Hematopoietic multipotent progenitor cell (in vitro differentiated cells): ENCODE measurements around the gene IGLL5. TPM values are rescaled to one million over a fixed set of nuclear protein-coding genes. Genes with fewer than 3 reads are reported as not detected.

ENCODE experiments used
- DNase-seq, 3 donors: peaks; one replicate each; pipeline ENCODE4 v3.0.0-alpha.2; 2011 to 2015; ENCODE audit warnings: low read depth in 2 of 3, low spot score in 2 of 3
- total RNA-seq: library from RNA; depleted of rRNA; stranded (reverse); fragments of >200 nt; gene quantifications from one replicate; pipeline ENCODE4 v1.2.3, GENCODE V29; 2012

Gene IGLL5
- 0.54 TPM for total RNA-seq

- no peak for DNase-seq
These were observed at the start of gene IGLL5 for GRCh38 chr22:22887621-22888503. Gene IGLL5, plus strand, starts transcription at chr22:22887816. Its CDS starts 238 bp downstream, at chr22:22888054.

DNA sequence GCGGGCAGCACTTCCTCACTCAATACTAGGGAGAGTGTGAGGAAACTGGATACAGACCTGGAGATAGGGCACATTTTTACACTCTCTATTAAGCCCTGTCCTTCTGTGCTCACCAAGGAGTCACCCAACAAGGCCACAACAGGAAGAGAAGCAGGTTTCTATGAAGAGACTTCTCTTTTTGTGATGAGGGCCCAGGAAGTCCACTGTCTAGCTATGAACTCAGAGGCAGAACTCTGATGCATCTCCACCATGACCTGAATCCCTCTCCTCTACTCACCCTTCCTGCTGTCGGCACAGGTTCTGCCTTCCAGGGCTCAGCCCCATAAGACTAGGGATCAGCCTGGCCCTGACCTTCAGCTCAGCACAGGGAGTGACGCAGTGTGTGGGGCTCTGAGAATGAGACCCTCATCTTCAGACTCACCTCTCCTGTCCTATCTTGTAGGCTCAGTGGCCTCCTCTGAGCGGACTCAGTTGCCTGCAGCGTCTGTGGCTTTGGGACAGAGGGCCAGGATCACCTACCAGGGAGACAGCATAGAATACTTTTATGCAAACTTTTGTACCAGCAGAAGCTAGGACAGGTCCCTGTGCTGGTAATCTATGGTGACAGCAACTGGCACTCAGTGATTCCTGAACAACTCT, 49.3 kb upstream of the IGLL5 start:
- no peak for DNase-seq

DNA sequence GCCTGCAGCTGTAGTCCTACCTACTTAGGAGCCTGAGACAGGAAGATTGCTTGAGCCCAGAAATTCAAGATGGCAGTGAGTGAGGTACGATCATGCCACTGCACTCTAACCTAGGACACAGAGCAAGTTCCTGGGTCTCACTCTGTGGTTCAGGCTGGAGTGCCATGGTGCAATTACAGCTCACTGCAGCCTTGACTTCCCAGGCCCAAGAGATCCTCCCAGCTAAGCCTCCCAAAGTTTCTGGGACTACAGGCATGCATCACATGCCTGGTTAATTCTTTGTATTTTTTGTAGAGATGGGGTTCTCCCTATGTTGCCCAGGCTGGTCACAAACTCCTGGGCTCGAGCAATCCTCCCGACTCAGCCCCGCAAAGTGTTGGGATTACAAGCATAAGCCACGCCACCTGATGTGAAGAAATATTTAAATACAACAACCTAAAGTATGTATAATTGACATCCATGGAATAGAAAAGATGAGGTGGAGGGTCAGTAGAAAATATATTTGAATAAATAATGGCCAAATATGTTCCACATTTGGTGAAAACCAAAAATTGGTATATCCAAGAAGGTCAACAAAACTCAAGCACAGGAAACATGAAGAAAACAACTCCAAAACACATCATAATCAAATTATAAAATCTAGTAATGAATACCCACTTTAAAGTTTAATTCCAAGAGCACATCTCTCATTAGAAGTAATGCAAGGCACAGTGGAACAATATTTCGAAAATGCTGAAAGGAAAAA, 47.9 kb upstream of the IGLL5 start:
- no peak for DNase-seq

DNA sequence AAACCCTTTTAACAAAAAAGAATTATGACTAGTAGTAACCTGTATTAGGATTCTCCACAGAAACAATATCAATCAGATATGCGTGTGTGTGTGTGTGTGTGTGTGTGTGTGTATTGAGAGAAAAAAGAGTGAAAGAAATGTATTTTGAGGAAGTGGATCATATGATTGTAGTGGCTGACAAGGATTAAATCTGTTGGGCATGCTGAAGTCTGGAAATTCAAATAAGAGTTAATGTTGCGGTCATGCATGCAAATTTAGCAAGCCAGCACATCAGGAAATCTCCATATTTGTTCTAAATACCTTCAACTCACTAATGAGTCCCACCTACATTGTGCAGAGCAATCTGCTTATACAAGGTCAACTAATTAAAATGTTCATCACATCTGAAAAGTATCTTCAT, 46.8 kb upstream of the IGLL5 start:
- peak in 2 of 3 donors; percentile 27 to 67 for DNase-seq

DNA sequence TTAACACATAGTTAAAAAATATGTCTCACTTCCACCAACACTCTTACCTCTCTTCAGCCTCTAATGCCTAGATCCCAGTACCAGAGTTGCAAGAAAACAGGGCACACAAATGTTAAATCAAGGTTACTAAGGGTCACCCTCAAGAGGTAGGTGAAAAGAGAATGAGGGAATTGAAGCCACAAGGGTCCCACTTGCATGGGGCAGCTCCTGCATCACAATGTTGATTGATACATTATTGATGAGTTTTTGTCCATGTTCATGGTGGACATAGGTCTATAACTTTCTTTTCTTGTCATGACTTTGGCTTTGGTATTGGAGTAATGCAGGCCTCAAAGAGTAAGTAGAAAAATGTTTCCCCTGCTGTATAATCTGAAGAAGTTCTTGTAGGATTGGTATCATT, 46.0 kb upstream of the IGLL5 start:
- DNase-seq = no peak

DNA sequence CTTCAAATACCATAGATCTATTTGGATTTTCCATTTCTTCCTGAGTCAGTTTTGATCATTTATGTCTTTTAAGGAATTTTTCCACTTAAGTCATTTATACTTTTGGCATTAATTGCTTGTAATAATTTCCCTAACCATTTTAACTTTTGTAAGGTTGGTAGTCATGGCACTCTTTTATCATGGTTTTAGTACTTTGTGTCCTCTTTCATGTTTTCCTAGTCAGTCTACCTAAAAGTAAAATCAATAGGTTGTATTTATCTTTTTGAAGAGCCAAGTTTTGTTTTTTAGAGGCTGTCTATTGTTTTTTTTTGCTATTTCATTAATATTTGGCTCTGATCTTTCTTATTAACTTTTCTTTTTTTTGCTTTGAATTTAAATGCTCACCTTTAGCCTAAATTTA, 45.5 kb upstream of the IGLL5 start:
- no peak for DNase-seq

- DNase-seq = no peak
These were observed 43.8 kb upstream of the IGLL5 start for GRCh38 chr22:22843848-22844247.

- no peak for DNase-seq
These were observed 40.4 kb upstream of the IGLL5 start for GRCh38 chr22:22847241-22847640.

DNA sequence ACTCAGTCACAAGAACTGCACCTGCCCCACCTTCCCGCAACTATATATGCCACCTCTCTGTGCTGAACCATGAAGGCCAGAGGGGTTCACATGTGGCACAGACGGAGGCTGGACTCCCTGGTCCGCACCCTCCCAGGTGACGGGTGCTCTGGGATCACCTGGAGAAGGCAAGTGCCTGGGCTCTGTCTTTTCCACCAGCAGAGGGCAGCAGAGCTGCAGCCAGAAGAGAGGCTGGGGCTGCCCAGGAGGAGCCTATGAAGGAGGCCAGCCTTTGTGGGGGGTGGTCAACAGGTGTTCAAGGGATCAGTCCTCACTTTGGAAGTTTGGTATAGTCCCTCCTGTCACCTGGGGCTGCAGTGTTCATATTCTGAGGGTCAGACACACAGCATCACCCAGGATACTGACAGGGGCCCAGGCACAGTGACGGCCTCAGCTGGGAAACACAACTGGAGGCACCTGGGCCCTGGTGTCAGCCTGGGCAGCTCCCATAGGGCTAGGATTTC, 39.2 kb upstream of the IGLL5 start:
- peak; percentile 46 to 64 (median 52) for DNase-seq

- no peak for DNase-seq
These were observed 37.7 kb upstream of the IGLL5 start for GRCh38 chr22:22849640-22850610.

DNA sequence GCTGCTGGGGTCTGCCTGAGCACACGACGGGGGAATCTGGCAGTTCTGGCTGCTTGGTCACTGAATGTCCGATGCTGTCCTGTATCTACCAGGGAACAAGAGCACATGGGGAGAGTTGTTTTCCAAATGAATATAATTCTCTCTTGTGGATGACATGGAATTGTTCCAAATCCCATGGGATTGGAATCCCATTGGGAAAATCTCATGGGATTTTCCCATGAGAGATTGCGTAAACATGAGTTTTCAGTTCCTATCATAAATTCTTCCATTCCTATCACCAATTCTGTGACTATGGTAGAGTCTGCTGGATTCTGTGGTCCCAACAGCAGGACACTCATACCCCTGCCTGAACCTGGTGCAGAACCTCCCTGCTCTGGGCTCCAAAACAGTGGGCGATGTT, 35.6 kb upstream of the IGLL5 start:
- no peak for DNase-seq

GRCh38 chr22:22853713-22854112, 33.9 kb upstream of the IGLL5 start:
- no peak for DNase-seq

- DNase-seq = no peak
These were observed 33.1 kb upstream of the IGLL5 start for GRCh38 chr22:22854466-22854865.

GRCh38 chr22:22855085-22855484, 32.5 kb upstream of the IGLL5 start:
- DNase-seq = no peak

DNA sequence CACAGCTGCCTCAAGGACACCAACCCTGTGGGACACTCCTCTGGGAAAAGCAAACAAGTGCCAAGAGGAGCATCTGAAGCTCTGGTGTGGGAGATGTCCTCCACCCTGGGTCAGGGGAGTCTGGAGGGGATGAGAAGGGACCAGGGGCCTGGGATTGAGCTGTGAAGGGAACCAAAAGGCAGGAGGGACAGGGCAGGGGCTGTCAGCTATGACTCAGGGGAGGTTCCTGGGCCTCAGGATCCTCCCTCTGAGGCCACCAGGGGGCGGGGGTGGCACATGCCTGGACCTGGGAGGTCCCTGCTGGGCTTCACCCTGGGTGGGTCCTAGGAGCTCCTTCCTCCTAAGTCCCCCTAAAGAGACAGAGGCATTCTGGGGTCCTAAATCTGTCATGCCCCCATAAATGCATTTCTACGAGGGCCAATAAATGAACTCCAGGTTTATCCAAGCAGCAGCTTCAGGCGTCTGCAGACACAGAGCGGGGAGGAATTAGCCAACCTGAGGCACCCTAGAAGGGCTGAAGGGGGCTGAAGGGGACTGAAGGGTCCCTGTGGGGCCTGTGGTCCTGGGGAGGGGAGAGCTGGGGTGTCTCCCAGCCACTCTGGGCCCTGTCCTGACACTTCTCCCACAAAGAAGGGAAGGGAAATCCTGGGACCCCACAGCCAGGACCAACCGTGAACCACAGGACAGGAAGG, 31.9 kb upstream of the IGLL5 start:
- peak in 2 of 3 donors; percentile 56 to 63 for DNase-seq

DNA sequence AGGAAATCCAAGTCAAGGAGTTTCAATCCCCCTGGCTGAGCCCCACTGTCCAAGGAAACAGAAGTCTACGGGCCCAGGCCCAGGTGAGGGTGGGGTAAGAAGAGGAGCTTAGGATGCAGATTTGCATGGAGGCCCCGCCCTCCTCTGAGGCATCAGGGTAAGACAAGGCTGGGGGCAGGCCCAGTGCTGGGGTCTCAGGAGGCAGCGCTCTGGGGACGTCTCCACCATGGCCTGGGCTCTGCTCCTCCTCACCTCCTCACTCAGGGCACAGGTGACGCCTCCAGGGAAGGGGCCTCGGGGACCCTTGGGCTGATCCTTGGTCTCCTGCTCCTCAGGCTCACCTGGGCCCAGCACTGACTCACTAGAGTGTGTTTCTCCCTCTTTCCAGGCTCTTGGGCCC, 31.3 kb upstream of the IGLL5 start:
- no peak for DNase-seq

GRCh38 chr22:22856885-22857606, 30.6 kb upstream of the IGLL5 start:
- no peak for DNase-seq

DNA sequence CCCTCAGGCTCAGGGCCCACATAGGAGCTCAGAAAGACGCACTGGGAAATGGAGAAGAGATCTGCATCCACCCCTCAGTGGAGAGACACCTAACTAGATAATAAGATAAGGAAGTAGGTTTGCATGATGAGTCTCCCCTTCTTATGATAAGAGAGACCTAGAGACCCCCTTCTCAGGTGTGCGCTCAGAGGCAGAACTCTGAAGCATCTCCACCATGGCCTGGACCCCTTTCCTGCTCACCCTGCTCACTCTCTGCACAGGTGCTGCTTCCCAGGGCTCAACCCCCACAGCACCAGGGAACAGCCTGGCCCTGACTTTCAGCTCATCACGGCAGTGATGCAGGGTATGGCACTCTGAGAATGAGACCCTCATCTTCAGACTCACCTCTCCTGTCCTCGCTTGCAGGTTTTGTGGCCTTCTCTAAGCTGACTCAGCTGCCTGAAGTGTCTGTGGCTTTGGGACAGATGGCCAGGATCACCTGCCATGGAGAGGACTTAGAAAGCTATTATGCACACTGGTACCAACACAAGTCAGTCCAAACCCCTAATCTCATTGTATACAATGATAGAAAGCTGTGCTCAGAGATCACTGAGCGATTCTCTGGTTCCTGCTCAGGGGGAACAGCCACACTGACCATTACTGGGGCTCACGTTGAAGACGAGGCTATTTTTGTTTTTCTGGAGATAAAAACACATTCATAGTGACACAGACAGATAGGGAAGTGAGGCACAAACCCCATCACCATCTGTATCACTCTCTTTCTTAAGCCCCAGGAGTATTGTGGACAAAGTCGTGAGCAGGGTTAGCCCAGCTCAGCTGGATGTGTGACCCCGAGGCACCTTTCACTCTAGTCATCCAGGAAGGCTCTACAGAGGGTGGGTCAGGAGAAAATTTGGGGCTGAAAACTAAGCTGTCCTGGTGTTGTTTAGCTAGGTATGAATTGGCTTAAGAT, 29.7 kb upstream of the IGLL5 start:
- no peak for DNase-seq
